Ishikawa (cell line): ENCODE data around the gene CLSTN2.

Experiments used
- CEBPB ChIP-seq: IDR thresholded peaks from 2 replicates; pipeline ENCODE4 v1.6.1; 2012
- CREB1 ChIP-seq: IDR thresholded peaks from 2 replicates; pipeline ENCODE4 v1.6.1; 2012; ENCODE audit warnings: low read depth
- EP300 ChIP-seq: IDR thresholded peaks from 2 replicates; pipeline ENCODE4 v1.6.1; 2012; ENCODE audit warnings: borderline replicate concordance
- FOXM1 ChIP-seq: IDR thresholded peaks from 2 replicates; pipeline ENCODE4 v1.6.1; 2012; ENCODE audit warnings: low read depth, borderline replicate concordance
- NFIC ChIP-seq: IDR thresholded peaks from 2 replicates; pipeline ENCODE4 v1.6.1; 2012
- RAD21 ChIP-seq: IDR thresholded peaks from 2 replicates; pipeline ENCODE4 v1.6.1; 2012; ENCODE audit warnings: low read depth
- REST ChIP-seq: IDR thresholded peaks from 2 replicates; pipeline ENCODE4 v1.6.1; 2012; ENCODE audit warnings: low read depth, mild to moderate bottlenecking
- TAF1 ChIP-seq: IDR thresholded peaks from 2 replicates; pipeline ENCODE4 v1.6.1; 2012; ENCODE audit warnings: low read depth, mild to moderate bottlenecking
- TCF12 ChIP-seq: IDR thresholded peaks from 2 replicates; pipeline ENCODE4 v1.6.1; 2012; ENCODE audit warnings: low read depth
- TEAD4 ChIP-seq: IDR thresholded peaks from 2 replicates; pipeline ENCODE4 v1.6.1; 2012
- USF1 ChIP-seq: IDR thresholded peaks from 2 replicates; pipeline ENCODE4 v1.6.1; 2012
- YY1 ChIP-seq: IDR thresholded peaks from 2 replicates; pipeline ENCODE4 v1.6.1; 2012; ENCODE audit warnings: low read depth
- ZBTB7A ChIP-seq: IDR thresholded peaks from 2 replicates; pipeline ENCODE4 v1.6.1; 2012; ENCODE audit warnings: low read depth
- TF ChIP-seq, protein P1 (sequence below): IDR thresholded peaks from 2 replicates; pipeline ENCODE4 v1.6.1; 2012

- TF ChIP-seq EP300 (no peak), ZBTB7A (no peak), CEBPB (no peak), REST (no peak), RAD21 (no peak), NFIC (no peak), FOXM1 (no peak), YY1 (no peak), TCF12 (no peak), TAF1 (no peak), CREB1 (no peak), USF1 (no peak), TEAD4 (no peak)
- TF ChIP-seq, protein P1, sequence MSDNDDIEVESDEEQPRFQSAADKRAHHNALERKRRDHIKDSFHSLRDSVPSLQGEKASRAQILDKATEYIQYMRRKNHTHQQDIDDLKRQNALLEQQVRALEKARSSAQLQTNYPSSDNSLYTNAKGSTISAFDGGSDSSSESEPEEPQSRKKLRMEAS, result no peak
Observed at GRCh38 chr3:140359233-140359995, 424.4 kb downstream of the CLSTN2 start.
